Loucy (cell line): ENCODE data around the gene SLC17A5.

ENCODE experiments used
- H2AFZ ChIP-seq: fragments of 200-600 bp; sonication (generic); 2 replicates; pipeline ENCODE4 v1.6.0; 2016; ENCODE audit warnings: antibody characterized with exemption, mild to moderate bottlenecking, low read length, moderate library complexity
- H3F3A ChIP-seq: fragments of 200-600 bp; 2 replicates; pipeline ENCODE4 v1.6.0; 2016; ENCODE audit warnings: antibody characterized with exemption, low read depth, mild to moderate bottlenecking
- H3K27me3 ChIP-seq: fragments of 200-600 bp; sonication (generic); 2 replicates; pipeline ENCODE4 v1.6.1; 2014; ENCODE audit warnings: low read length, mild to moderate bottlenecking; ENCODE audit not compliant: insufficient read depth, poor library complexity, severe bottlenecking
- H3K36me3 ChIP-seq: fragments of 200-600 bp; sonication (generic); 2 replicates; pipeline ENCODE4 v1.6.1; 2016; ENCODE audit warnings: low read length; ENCODE audit not compliant: insufficient read depth
- H3K4me1 ChIP-seq: fragments of 200-600 bp; sonication (generic); 2 replicates; pipeline ENCODE4 v1.5.1; 2014; ENCODE audit warnings: low read length, mild to moderate bottlenecking; ENCODE audit not compliant: insufficient read depth, poor library complexity, severe bottlenecking
- H3K4me2 ChIP-seq: fragments of 200-600 bp; sonication (generic); 2 replicates; pipeline ENCODE4 v1.6.0; 2014; ENCODE audit warnings: antibody characterized with exemption, low read length, low read depth, mild to moderate bottlenecking; ENCODE audit not compliant: poor library complexity, severe bottlenecking
- H3K4me3 ChIP-seq: fragments of 200-600 bp; sonication (generic); 2 replicates; pipeline ENCODE4 v1.5.1; 2014; ENCODE audit warnings: low read length, mild to moderate bottlenecking, mixed read lengths; ENCODE audit not compliant: poor library complexity, severe bottlenecking
- H3K79me2 ChIP-seq: fragments of 200-600 bp; sonication (generic); 2 replicates; pipeline ENCODE4 v1.6.1; 2014; ENCODE audit warnings: low read length; ENCODE audit not compliant: insufficient read depth
- H3K9ac ChIP-seq: fragments of 200-600 bp; sonication (generic); 2 replicates; pipeline ENCODE4 v1.6.0; 2014; ENCODE audit warnings: mild to moderate bottlenecking, low read depth, low read length, moderate library complexity; ENCODE audit not compliant: poor library complexity, severe bottlenecking
- H3K9me2 ChIP-seq: fragments of 200-600 bp; sonication (generic); replicated peaks from 2 replicates; pipeline ENCODE4 v1.6.1; 2016; ENCODE audit warnings: low read depth, low read length, mixed read lengths
- H3K9me3 ChIP-seq: fragments of 200-600 bp; sonication (generic); 2 replicates; pipeline ENCODE4 v1.6.1; 2014; ENCODE audit warnings: mild to moderate bottlenecking, antibody characterized with exemption, low read length, low read depth; ENCODE audit not compliant: insufficient read depth
- H4K20me1 ChIP-seq: fragments of 200-600 bp; sonication (generic); 2 replicates; pipeline ENCODE4 v1.6.0; 2014; ENCODE audit warnings: antibody characterized with exemption, low read length, mild to moderate bottlenecking; ENCODE audit not compliant: insufficient read depth, poor library complexity, severe bottlenecking
- EZH2phosphoT487 ChIP-seq: fragments of 200-600 bp; IDR thresholded peaks from 2 replicates; pipeline ENCODE4 v1.6.1; 2018; ENCODE audit warnings: antibody characterized with exemption, mild to moderate bottlenecking, moderate library complexity, borderline replicate concordance
- TF ChIP-seq, protein P1 (sequence below): fragments of 200-600 bp; sonication (generic); conservative IDR thresholded peaks from 2 replicates; pipeline ENCODE4 v1.5.1; 2014; ENCODE audit warnings: mild to moderate bottlenecking, antibody characterized with exemption, low read length

The SLC17A5 gene

DNA sequence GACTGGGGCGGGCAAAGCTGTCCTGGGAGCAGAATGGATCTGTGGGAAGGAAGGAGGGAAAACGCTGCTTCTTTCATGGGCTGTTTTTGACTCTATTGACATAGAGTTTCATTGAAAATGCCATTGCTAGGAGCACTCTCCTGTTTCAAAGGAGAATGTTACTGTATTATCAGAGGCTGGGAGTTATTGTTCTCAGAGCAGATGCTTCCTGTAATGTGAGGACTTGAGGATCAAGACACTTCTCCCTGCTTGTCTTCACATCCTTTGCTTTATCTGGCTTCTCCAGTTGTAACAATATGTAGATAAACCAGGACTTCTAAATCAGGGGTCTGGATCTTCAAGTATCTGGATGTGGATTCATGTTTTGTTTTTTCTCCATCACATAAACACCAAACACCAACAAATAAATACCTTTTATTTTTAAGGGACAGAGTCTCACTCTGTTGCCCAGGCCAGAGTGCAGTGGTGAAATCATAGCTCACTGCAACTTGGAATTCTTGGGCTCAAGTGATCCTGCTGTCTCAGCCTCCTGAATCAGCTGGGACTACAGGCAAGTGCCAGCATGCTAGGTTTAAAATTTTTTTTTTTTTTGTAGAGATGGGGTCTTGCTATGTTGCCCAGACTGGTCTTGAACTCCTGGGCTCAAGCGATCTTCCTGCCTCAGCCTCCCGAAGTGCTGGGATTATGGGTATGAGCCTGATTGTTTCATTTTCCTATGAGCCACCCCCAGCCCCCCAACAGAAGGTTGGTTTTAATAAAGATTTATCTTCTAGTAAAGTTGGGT is 46.1 kb upstream of the SLC17A5 start:
- Histone ChIP-seq H3K4me2 (peak overlapping the region; percentile 86), H3K4me1 (peaks cover 64% of the 10 kb centered on the region), H3K36me3 (peaks cover 14% of the 10 kb centered on the region; the same call in 1 of the 2 replicates), H3K79me2 (peaks cover 40% of the 10 kb centered on the region; the same call in 1 of the 2 replicates), H3K9me3 (no peaks in the 10 kb centered on the region), H3K4me3 (peak overlapping the region; percentile 78), H3K27me3 (no peaks in the 10 kb centered on the region), H4K20me1 (no peaks in the 10 kb centered on the region), H3K9ac (peak overlapping the region; percentile 58), H3K9me2 (no peaks in the 10 kb centered on the region), H2AFZ (no peak overlapping the region), H3F3A (no peaks in the 10 kb centered on the region)
- TF ChIP-seq, protein P1, sequence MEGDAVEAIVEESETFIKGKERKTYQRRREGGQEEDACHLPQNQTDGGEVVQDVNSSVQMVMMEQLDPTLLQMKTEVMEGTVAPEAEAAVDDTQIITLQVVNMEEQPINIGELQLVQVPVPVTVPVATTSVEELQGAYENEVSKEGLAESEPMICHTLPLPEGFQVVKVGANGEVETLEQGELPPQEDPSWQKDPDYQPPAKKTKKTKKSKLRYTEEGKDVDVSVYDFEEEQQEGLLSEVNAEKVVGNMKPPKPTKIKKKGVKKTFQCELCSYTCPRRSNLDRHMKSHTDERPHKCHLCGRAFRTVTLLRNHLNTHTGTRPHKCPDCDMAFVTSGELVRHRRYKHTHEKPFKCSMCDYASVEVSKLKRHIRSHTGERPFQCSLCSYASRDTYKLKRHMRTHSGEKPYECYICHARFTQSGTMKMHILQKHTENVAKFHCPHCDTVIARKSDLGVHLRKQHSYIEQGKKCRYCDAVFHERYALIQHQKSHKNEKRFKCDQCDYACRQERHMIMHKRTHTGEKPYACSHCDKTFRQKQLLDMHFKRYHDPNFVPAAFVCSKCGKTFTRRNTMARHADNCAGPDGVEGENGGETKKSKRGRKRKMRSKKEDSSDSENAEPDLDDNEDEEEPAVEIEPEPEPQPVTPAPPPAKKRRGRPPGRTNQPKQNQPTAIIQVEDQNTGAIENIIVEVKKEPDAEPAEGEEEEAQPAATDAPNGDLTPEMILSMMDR, result no peak
- TF ChIP-seq EZH2phosphoT487, result no peak

DNA sequence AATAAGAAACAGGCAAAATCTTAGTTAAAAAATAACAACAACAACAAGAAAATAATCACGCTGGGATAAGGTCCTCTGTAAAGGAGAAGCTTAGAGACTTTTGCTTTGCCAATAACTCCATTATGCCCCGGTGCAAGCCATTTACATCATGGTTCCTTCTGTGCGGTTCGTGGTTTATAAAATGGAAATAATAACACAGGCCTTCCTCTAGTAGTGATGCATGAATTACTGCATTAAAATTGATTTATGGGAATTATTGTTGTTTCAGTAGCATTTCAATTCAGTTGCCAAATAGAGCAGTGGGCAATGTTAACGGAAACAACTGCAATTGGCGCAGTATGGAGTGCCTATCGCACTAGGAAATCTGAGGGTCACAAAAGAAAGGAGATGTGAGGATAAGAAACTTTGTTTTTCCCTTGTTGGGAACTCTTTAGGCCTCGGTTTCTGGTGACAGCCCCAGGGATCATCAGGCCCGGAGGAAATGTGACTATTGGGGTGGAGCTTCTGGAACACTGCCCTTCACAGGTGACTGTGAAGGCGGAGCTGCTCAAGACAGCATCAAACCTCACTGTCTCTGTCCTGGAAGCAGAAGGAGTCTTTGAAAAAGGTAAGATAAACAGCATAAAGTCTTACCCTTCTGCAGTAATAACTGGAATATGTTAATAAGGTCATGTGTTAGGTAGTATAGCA is 43.3 kb upstream of the SLC17A5 start:
- peak overlapping the region; percentile 78 for H3K4me3 ChIP-seq
- H3K4me1 ChIP-seq, result peaks cover 61% of the 10 kb centered on the region
- H4K20me1 ChIP-seq, result no peaks in the 10 kb centered on the region
- peak overlapping the region; percentile 86 for H3K4me2 ChIP-seq
- peak overlapping the region; percentile 81 for H3K9ac ChIP-seq
- TF ChIP-seq, protein P1, result no peak
- no peak for TF ChIP-seq EZH2phosphoT487
- H3K9me2 ChIP-seq, result no peaks in the 10 kb centered on the region
- peak overlapping the region; percentile 34; the same call in 1 of the 2 replicates for H2AFZ ChIP-seq
- peaks cover 38% of the 10 kb centered on the region; the same call in 1 of the 2 replicates for H3K79me2 ChIP-seq
- H3K27me3 ChIP-seq, result no peaks in the 10 kb centered on the region
- H3K9me3 ChIP-seq, result no peaks in the 10 kb centered on the region
- H3F3A ChIP-seq, result no peaks in the 10 kb centered on the region
- no peaks in the 10 kb centered on the region for H3K36me3 ChIP-seq

DNA sequence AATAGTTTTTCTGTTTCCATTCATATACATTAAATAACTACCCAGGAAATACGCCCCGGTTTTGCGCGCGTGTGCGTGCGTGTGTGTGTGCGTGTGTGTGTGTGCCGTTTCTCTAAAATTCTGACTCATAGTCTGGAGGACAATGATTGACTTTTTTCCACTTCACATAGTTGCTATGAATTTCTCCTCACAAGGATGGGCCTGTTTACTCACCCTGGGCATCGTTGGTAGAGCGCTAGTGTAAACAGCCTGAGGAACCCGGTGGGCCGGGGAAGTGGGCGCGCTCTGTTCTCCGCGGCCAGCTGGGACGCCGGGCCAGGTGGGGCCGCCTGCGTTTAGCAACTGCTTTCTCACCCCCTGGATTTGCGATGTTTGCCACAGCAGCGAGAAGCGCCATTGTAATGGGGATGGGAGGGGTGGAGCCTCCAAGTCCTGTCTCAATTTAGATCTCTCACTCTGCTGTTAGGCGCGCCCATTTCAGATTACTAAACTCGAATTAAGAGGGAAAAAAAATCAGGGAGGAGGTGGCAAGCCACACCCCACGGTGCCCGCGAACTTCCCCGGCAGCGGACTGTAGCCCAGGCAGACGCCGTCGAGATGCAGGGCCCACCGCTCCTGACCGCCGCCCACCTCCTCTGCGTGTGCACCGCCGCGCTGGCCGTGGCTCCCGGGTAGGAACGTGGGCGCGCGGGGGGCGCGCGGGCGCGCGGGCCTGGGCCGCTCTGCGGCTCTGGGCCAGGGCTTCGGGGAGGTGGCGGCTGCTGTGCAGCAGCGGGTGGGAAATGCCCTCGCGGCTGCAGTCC is 42.0 kb upstream of the SLC17A5 start, which contains the start of gene CD109:
Gene CD109 (plus strand): TSS at position 585 of the 803 bp plus-strand sequence. CDS start 13 bp downstream, at position 598.
- H2AFZ ChIP-seq, result peak within 1 kb of the TSS; percentile 86
- H3F3A ChIP-seq, result no peaks in the 10 kb centered on the region
- H3K9me2 ChIP-seq, result no peaks in the 10 kb centered on the region
- H3K27me3 ChIP-seq, result no peaks in the 10 kb centered on the region
- H3K9me3 ChIP-seq, result no peaks in the 10 kb centered on the region
- TF ChIP-seq, protein P1, result no peak
- TF ChIP-seq EZH2phosphoT487, result no peak
- peak within 1 kb of the TSS; percentile 78 for H3K4me3 ChIP-seq
- peak within 1 kb of the TSS; percentile 86 for H3K4me2 ChIP-seq
- H3K4me1 ChIP-seq, result peaks cover 49% of the 10 kb centered on the region
- H3K9ac ChIP-seq, result peak within 1 kb of the TSS; percentile 81
- H4K20me1 ChIP-seq, result no peaks in the 10 kb centered on the region
- no peaks in the 10 kb centered on the region for H3K36me3 ChIP-seq
- peaks cover 27% of the 10 kb centered on the region; the same call in 1 of the 2 replicates for H3K79me2 ChIP-seq
